Amniotic epithelial cell (primary cell): Measurements from ENCODE around the gene CCRL2.
A peak's percentile ranks its signal among the peaks of the same experiment; 100 is the strongest.
"Not testable (repeated sequence)": the region's sequence is repeated elsewhere in the genome, so short reads cannot be mapped to it uniquely, and the experiment has no call there.

Experiments
- DNase-seq: peaks from one replicate; pipeline ENCODE4 v3.0.0-alpha.2; 2010; ENCODE audit warnings: low read depth

CCRL2 gene

DNA sequence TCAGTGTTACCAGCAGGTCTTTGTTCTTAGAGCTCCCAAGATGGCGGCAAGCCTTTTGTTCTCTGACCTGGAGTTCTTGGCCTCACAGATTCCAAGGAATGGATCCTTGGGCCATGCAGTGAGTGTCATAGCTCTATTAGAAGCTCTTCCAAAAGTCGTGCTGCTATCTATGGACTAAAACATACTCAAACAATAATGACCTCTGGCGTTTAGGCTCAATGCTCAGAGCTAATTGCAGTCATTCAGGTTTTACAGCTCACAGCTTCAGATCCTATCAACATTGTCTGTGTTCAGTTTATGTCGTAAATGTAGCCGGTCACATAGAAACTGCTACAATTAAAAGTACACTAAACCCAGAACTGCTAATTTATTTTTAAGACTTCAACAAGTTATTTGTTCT lies 22.2 kb downstream of the CCRL2 start:
- DNase-seq: no peak

GRCh38 chr3:46429671-46430070 lies 22.6 kb downstream of the CCRL2 start:
- DNase-seq: no peak

DNA sequence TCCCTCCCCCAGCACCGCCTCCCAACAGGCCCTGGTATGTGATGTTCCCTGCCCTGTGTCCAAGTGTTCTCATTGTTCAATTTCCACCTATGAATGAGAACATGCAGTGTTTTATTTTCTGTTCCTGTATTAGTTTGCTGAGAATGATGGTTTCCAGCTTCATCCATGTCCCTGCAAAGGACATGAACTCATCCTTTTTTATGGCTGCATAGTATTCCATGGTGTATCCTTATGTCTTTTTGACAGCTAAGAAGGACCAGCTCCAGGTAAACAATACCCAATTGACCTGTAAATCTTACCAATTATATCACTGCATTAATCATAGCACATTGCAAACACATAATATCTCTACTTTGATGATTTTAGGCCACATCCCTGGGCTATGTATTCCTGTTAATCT lies 23.8 kb downstream of the CCRL2 start:
- DNase-seq: not testable (repeated sequence)

DNA sequence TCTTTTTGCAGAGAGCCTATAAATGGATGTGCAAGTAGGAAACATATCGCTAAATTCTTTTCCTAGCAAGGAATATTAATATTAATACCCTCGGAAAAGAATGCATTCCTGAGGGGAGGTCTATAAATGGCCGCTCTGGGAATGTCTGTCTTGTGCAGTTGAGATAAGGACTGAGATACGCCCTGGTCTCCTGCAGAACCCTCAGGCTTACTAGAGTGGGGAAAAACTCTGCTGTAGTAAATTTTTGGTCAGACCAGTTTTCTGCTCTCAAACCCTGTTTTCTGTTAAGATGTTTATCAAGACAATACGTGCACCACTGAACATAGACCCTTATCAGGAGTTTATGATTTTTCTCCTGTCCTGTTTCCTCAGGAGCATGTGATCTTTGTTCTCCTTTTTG lies 24.8 kb downstream of the CCRL2 start:
- DNase-seq: not testable (repeated sequence)

DNA sequence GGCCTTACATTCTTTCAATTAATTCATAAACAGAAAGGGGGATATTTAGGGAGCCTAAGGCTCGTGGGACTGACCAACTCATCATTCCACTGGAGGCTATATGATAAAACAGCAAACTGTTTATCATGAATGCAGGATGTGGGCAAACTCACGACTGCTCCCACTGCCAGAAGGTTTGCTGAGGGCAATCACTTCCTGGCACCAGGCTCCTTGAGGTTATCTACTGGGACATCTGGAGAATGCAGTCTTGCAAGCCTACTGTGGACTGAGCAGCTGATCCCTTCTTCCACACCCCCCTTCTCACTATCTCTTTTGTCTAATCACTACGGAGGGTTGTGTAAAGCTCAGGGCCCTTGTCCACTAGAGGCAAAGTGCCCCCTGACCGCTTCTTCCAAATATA lies 26.1 kb downstream of the CCRL2 start:
- peak; percentile 70 for DNase-seq

DNA sequence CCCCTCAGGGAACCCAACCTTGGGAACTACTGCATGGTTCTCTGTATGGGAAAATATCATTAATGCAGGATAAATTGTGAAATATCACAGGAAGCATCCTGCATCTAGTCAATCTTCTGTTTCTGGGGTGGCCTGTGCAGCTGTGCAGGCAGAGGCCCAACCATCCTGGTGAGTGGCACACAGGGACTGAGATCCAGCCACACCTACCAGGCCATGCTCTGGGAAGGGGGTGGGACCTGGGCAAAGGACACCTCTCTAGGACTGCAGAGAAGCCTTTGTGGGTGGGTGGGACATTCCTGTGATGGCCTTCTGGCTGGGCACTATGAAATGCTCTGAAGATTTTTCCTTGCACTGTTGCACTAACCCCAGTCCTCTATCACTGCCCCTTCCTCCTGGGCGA lies 26.8 kb downstream of the CCRL2 start:
- DNase-seq: no peak

DNA sequence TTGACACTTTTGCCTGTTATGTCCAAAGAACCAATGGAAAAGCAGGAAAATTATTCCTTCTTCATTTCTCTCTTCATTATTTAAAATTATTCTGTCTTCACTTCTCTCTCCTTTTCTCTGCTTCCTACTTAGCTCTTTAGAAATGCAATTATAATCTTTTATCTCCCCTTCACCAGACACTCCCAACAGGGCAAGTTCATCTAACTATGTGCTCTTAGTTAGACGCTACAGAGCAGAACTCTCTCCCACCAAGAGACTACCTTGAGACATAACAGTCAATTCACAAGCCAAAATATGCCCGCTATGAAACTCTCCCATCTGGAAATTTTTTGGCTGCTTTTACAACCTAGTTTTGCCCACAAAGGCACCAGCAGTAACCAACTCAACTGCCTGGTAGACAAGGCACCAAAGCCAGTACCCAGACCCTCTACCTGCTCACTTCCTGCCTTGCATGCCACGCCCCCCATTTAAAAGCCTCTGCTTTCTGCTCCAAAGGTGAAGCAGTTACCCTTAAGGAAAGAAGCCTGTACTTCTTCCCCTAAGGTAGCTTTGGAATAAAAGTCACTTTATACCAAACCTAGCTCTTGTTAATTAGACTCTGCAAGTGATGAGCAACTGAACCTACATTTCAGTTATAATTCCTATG lies 28.1 kb downstream of the CCRL2 start:
- no peak for DNase-seq

- DNase-seq: no peak
These were observed 31.8 kb downstream of the CCRL2 start for GRCh38 chr3:46438831-46439230.

GRCh38 chr3:46440531-46441294 lies 33.7 kb downstream of the CCRL2 start:
- no peak for DNase-seq

- peak; percentile 43 for DNase-seq
These were observed 35.8 kb downstream of the CCRL2 start for GRCh38 chr3:46442576-46443530.

DNA sequence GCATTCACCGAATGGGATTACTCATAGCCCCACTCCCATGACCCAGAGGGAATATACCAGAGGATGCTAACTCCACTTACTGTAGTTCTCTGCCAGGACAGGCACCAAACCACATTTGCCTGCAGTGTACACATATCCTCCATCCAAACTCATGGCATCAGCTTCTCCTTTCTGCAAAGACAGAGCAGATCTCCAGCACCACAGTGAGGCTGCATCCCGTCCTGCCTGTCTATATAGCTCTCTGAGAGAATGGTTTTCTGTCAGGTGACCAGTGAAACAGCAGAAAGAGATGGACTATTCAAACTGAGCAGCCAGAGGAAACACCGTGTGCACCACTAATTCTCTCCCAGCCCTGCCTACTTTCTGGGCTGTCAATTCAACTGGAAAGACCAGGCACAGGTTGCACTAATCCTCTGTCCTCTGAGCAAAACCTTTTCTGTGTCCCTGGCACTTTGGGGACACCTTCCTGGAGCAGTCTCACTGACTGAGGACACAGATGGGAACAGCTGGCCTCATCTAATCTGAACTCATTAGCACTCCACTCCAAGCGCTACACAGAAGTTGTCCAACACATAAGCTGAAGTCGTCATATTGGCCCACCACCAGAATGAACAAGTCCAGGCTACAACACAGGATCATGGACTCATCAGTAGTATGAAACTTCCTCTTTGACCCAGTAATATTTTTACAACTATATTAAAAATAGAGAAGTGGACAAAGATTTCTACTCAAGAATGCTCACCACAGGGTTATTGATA lies 40.3 kb downstream of the CCRL2 start:
- no peak for DNase-seq

DNA sequence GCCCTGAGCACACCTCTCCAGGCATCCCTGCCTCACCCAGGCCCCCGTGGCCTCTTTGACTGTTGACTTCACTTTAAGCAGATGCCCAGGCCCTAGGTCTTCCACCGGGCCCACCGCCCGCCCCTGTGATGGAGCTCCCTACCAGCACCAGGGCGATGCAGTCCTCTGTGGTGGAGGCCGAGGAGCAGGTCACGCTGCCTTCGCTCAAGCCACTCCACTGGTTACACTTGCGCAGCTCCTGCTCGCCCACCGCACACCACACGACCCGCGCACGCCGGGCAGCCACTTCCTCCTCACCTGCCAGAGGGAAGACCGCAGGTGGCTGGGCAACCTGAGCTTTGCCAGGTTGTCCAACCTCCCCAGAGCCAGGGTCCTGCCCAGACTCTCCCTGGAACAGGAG lies 41.7 kb downstream of the CCRL2 start:
- no peak for DNase-seq

DNA sequence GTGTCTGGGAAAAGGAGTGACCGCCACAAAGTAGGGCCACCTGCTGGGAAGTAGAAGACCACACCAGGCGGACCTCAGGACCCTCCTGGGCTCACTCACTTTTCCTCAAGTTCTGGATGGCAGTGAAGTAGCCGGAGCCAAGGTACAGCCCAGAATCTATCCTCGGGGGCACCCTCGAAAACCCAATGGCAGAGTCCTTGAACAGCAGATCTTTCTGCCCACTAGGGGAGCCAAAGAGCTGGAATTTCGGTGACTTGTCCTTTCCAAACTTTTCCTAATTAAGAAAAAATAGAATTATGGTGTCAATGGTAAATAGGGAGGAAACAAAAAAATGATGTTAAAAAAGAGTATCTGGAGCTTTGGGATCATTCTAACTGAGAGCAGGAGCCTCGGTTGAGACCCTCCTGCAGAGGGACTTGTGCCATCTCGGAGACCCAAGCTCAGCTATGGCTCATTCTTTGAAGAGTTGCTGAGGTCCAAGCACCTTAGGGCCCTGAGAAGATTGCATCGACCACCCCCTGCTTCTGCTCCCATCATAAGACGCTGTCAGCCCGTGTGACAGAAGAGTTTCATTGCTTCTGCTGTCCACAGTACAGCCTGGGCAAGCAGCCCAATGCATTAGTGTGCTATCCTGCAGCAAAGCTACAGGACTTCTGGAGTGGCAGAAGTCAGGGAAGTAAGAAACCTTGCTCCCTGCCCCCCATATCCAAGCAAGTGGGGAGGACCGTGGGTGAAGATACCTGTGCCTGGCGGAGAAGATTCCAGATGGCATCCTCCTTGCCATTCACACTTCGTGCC lies 42.9 kb downstream of the CCRL2 start:
- DNase-seq: no peak

GRCh38 chr3:46453526-46454208 lies 46.6 kb downstream of the CCRL2 start:
- DNase-seq: no peak

GRCh38 chr3:46454209-46454595 lies 47.1 kb downstream of the CCRL2 start:
- DNase-seq: no peak

DNA sequence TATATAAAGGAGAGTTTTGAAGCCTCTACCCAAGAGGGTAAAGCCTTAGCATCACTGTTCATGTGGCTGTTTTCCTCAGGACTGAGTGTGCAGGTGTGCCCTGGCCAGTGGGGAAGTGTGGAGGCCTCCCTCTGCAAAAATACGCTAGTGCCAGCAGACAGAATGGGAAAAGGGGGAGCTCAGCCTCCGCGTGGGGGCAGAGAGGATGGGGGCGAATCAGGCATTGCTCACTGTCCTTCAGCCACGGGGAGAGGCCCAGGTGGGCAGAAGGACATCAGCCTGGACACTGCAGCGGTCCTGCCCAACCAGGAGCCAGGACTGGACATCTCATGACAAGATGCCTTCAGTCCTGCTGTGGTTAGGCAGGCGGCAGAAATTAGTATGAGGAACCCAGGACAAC lies 47.5 kb downstream of the CCRL2 start:
- no peak for DNase-seq

DNA sequence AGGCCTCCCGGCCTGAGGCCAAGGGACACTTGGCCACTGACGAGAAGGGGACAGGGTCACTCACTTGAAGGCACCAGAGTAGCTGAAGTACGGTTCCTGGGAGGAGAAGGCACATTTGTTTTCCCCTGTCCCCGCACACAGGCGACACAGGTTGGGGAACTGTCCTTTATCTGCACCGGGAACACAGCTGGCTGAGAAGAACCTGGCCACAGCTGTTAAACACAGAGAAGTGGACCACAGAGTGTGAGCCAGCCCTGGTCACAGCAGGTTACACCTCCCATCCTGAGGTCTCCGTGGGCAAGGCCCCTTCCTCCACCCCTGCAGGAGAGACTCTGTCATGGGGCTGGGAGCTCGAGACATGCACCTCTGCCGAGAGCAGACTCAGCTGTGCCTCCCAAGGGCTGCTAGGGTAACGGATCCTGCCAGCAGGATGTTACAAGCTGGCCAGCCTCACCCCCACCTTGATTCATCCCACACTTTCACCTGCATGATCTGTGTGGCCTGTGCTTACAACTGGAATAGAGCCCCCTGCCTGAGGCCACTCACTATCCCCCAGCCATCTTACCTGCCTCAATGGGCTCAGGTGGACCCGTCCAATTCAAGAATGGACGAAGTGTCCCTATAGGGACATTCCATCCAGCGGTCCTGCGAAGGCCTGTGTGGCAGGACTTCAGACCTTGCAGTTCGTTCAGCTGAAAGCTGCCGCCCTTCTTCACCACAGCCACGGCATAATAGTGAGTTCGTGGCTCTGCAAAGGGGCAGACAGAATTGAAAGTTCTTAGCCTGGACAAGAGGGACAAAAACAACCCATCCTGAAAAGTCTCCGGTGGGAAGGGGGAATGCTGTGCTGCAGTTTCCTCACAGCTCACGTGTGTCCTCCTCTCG lies 48.4 kb downstream of the CCRL2 start:
- no peak for DNase-seq

DNA sequence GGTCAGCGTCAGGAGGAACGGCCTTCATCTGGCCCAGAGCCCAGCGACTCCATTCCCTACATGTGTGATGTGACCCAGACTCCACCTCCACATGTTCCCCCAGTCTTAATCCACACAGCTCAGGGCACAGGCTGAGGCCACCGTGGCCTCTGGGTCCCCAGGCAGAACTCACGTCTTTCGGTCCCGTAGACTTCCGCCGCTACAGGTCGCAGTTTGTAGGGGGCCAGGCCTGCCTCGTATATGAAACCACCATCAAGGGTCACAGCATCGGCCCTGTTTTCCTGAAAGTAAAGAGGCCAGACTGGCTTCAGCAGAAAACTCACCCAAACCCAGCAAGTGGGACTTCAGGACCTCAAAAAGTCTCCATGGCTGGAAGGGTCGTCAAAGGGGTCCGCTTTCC lies 49.1 kb downstream of the CCRL2 start:
- DNase-seq: no peak
